ENCODE measurements around the gene DNAJC3. TPM values are rescaled to one million over a fixed set of nuclear protein-coding genes. Genes with fewer than 3 reads are reported as not detected.
"Not testable (repeated sequence)": the region's sequence is repeated elsewhere in the genome, so short reads cannot be mapped to it uniquely, and the experiment has no call there.

DNAJC3 gene
- total and polyA plus RNA-seq, 2 of the 8 experiments (the other 6 are each of a cell fraction or from before 2014, with no cell fraction given): 4.3 to 24.1 TPM

DNA sequence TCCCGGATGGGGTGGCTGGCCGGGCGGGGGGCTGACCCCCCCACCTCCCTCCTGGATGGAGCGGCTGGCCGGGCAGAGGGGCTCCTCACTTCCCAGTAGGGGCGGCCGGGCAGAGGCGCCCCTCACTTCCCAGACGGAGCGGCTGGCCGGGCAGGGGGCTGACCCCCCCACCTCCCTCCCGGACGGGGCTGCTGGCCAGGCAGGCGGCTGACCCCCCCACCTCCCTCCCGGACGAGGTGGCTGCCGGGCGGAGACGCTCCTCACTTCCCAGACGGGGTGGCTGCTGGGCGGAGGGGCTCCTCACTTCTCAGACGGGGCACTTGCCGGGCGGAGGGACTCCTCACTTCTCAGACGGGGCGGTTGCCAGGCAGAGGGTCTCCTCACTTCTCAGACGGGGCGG lies 14.0 kb downstream of the DNAJC3 start:
- not testable (repeated sequence) for DNase-seq (ENCODE audit: low read depth in 1 of 2, low spot score in 2 of 2)

More for the DNA sequence above, 14.0 kb downstream of the DNAJC3 start:
- H3K4me2 ChIP-seq (ENCODE audit: insufficient read depth in 1 of 2, low read depth in 2 of 2, low read length in 2 of 2); FAIRE-seq; H2AK5ac ChIP-seq (ENCODE audit: low read depth, low read length); H2AFZ ChIP-seq (ENCODE audit: low read length); H3K27ac ChIP-seq (ENCODE audit: low read depth, low read length); H2BK120ac ChIP-seq (replicated peaks; ENCODE audit: low read depth, low read length); H3K56ac ChIP-seq (replicated peaks; ENCODE audit: insufficient read length, low read depth, low read length); H3K4me1 ChIP-seq (replicated peaks in 1 of 4; ENCODE audit: control insufficient read depth in 3 of 4, insufficient read depth in 4 of 4, low read length in 3 of 4); H2BK12ac ChIP-seq (ENCODE audit: low read depth, low read length); CTCF ChIA-PET (ENCODE audit: partially characterized antibody); H4K5ac ChIP-seq (ENCODE audit: insufficient read length, low read depth, low read length); H3K36me3 ChIP-seq (ENCODE audit: control insufficient read depth in 2 of 4, insufficient read depth in 4 of 4, low read length in 3 of 4); H2BK5ac ChIP-seq (ENCODE audit: low read depth, low read length); H3K18ac ChIP-seq (ENCODE audit: extremely low read depth, low read length); H3K4me3 ChIP-seq (ENCODE audit: extremely low read depth in 1 of 4, insufficient read depth in 2 of 4, low read depth in 3 of 4, low read length in 4 of 4); H4K20me1 ChIP-seq (replicated peaks in 1 of 2; ENCODE audit: control insufficient read depth in 1 of 2, insufficient read depth in 2 of 2, low read length in 2 of 2); H3K4ac ChIP-seq (replicated peaks; ENCODE audit: insufficient read length, low read depth, low read length); H2BK15ac ChIP-seq (ENCODE audit: low read length); H3K14ac ChIP-seq (ENCODE audit: insufficient read length); H3K9me3 ChIP-seq (ENCODE audit: insufficient read depth in 2 of 2, low read depth in 1 of 2, low read length in 1 of 2); H3K27me3 ChIP-seq (replicated peaks in 1 of 4; ENCODE audit: control insufficient read depth in 3 of 4, extremely low read depth in 1 of 4, insufficient read depth in 3 of 4, low read length in 3 of 4); H3K23ac ChIP-seq (ENCODE audit: insufficient read length); POLR2A ChIA-PET (ENCODE audit: partially characterized antibody); H4K91ac ChIP-seq (replicated peaks; ENCODE audit: insufficient read length, low read length); H4K8ac ChIP-seq (ENCODE audit: extremely low read depth, insufficient read depth, low read length); H3K79me1 ChIP-seq (ENCODE audit: low read depth, low read length); H3K23me2 ChIP-seq (ENCODE audit: low read depth, low read length); H2BK20ac ChIP-seq (ENCODE audit: low read length); H3K9ac ChIP-seq (replicated peaks in 1 of 4; ENCODE audit: extremely low read depth in 1 of 4, low read depth in 3 of 4, low read length in 3 of 4): not testable (repeated sequence)
- H3K79me2 ChIP-seq (ENCODE audit: control insufficient read depth in 1 of 2, insufficient read depth in 2 of 2, low read length in 2 of 2): peaks cover 0 to 36% of the 10 kb centered on the region in 2 experiments; a peak in 2 of 4 replicates
- 96% methylated on average over 10 of the region's 28 CpGs; no CpG with 5 or more reads in 1 of the 2 experiments for WGBS, 2 experiments (ENCODE audit: extremely low coverage in 1 of 2, insufficient coverage in 1 of 2, insufficient read length in 1 of 2, insufficient replicate concordance in 2 of 2, low coverage in 1 of 2, low lambda C conversion rate in 2 of 2, missing lambda C conversion rate in 1 of 2)
